H1 (cell line): Measurements from ENCODE around the gene UCP2. TPM values are rescaled to one million over a fixed set of nuclear protein-coding genes. Genes with fewer than 3 reads are reported as not detected.

ENCODE experiments used
- CHD2 ChIP-seq: IDR thresholded peaks from 2 replicates; pipeline ENCODE4 v1.6.1; 2012; ENCODE audit warnings: low read length, improper control_type of control experiment
- EZH2 ChIP-seq: fragments of 200-600 bp; sonication (generic); IDR thresholded peaks from 2 replicates; pipeline ENCODE4 v1.7.1; 2012; ENCODE audit warnings: low read depth, mild to moderate bottlenecking, moderate library complexity, low read length, inconsistent platforms; ENCODE audit not compliant: severe bottlenecking
- GABPA ChIP-seq: IDR thresholded peaks from 2 replicates; pipeline ENCODE4 v1.6.1; 2011; ENCODE audit warnings: mild to moderate bottlenecking, low read length, moderate library complexity, borderline replicate concordance; ENCODE audit not compliant: insufficient read depth
- HDAC2 ChIP-seq, 2 experiments: fragments of 300-600 bp in 1 of 2; sonication (generic) in 1 of 2; IDR thresholded peaks; 2 replicates each; pipeline ENCODE4 v1.6.1; 2011 to 2012; ENCODE audit warnings: low read depth in 2 of 2, low read length in 2 of 2, mild to moderate bottlenecking in 2 of 2, moderate library complexity in 2 of 2, borderline replicate concordance in 1 of 2, inconsistent platforms in 1 of 2
- MAFK ChIP-seq: IDR thresholded peaks from 2 replicates; pipeline ENCODE4 v1.6.1; 2012; ENCODE audit warnings: low read depth, mild to moderate bottlenecking, improper control_type of control experiment, low read length
- POLR2AphosphoS5 ChIP-seq: IDR thresholded peaks from 2 replicates; pipeline ENCODE4 v1.6.1; 2011; ENCODE audit warnings: low read depth, low read length
- SIRT6 ChIP-seq: IDR thresholded peaks from one replicate; pipeline ENCODE4 v1.7.1; 2012; ENCODE audit warnings: low read length, inconsistent platforms
- SUZ12 ChIP-seq: fragments of 200-600 bp; sonication (generic); IDR thresholded peaks from 2 replicates; pipeline ENCODE4 v1.6.1; 2012; ENCODE audit warnings: mild to moderate bottlenecking, inconsistent platforms, low read length, moderate library complexity, mixed read lengths
- TCF12 ChIP-seq: IDR thresholded peaks from 2 replicates; pipeline ENCODE4 v1.6.1; 2011; ENCODE audit warnings: low read depth, mild to moderate bottlenecking, low read length
- polyA plus RNA-seq, 7 experiments: library from polyadenylated mRNA; depleted of rRNA in 3 of 7; stranded (reverse) in 5 of 7; unstranded in 2 of 7; fragments of >200 nt in 5 of 7; fragments of 200-250 nt in 2 of 7; gene quantifications; 1 replicate in 5 of 7; 2 replicates in 1 of 7; 4 replicates in 1 of 7; pipeline versions ENCODE4 v1.2.1 to v1.2.3, GENCODE V29; 2011 to 2013; ENCODE audit warnings: missing spikeins in 2 of 7, mixed read lengths in 2 of 7
- total RNA-seq: library from RNA; stranded (reverse); fragmentation: NEBNext Ultra II Directional; extraction: Animal tissue kit (Norgen Biotek cat#: 25700); gene quantifications from 2 replicates; pipeline ENCODE4 v1.2.1, GENCODE V29; 2021
- TF ChIP-seq, protein P1 (sequence below): fragments of 300-600 bp; sonication (generic); IDR thresholded peaks from 2 replicates; pipeline ENCODE4 v1.7.1; 2012; ENCODE audit warnings: low read length, moderate library complexity, mild to moderate bottlenecking, inconsistent platforms; ENCODE audit not compliant: insufficient replicate concordance

Gene UCP2
- total and polyA plus RNA-seq, 2 of the 8 experiments (the other 6 are each of a cell fraction or from before 2014, with no cell fraction given): 46.2 to 55.2 TPM

DNA sequence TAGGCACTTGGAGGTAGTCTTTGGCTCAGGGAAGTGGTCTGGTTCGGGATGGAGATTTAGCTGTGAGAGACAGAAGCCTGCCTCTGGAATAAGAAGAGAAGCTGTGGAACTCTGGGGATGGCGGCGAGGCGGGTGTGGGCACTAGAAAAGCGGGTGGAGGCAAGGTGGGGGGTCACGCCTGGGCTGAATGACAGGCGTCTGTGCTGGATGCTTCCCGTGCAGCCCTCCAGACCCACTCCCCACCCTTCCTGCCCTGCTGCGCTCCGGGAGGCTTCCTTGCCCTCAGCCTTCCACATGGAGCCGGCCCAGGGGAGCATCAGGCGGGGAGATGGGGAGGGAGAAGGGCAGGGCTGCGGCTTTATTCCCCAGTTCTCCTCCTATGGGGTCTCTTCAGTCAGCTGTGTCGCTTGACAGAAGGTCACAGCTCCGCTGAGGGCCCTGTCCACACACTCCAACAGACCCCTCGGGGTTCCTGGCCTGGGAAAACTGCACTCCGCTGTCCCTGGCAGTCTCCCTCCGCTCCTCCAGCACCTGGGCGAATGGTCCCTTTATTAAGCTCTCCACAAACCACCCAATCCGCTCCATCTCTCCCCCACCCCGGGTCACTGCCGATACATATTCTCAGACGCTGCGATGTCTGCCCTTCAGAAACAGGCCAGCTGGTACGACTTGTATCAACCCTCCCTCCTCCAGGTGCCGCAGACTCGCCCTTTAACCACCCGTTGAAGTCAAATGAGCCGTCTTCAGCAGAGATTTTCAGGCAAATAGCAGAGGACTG is 25.6 kb downstream of the UCP2 start (continued):
- TF ChIP-seq, protein P1, sequence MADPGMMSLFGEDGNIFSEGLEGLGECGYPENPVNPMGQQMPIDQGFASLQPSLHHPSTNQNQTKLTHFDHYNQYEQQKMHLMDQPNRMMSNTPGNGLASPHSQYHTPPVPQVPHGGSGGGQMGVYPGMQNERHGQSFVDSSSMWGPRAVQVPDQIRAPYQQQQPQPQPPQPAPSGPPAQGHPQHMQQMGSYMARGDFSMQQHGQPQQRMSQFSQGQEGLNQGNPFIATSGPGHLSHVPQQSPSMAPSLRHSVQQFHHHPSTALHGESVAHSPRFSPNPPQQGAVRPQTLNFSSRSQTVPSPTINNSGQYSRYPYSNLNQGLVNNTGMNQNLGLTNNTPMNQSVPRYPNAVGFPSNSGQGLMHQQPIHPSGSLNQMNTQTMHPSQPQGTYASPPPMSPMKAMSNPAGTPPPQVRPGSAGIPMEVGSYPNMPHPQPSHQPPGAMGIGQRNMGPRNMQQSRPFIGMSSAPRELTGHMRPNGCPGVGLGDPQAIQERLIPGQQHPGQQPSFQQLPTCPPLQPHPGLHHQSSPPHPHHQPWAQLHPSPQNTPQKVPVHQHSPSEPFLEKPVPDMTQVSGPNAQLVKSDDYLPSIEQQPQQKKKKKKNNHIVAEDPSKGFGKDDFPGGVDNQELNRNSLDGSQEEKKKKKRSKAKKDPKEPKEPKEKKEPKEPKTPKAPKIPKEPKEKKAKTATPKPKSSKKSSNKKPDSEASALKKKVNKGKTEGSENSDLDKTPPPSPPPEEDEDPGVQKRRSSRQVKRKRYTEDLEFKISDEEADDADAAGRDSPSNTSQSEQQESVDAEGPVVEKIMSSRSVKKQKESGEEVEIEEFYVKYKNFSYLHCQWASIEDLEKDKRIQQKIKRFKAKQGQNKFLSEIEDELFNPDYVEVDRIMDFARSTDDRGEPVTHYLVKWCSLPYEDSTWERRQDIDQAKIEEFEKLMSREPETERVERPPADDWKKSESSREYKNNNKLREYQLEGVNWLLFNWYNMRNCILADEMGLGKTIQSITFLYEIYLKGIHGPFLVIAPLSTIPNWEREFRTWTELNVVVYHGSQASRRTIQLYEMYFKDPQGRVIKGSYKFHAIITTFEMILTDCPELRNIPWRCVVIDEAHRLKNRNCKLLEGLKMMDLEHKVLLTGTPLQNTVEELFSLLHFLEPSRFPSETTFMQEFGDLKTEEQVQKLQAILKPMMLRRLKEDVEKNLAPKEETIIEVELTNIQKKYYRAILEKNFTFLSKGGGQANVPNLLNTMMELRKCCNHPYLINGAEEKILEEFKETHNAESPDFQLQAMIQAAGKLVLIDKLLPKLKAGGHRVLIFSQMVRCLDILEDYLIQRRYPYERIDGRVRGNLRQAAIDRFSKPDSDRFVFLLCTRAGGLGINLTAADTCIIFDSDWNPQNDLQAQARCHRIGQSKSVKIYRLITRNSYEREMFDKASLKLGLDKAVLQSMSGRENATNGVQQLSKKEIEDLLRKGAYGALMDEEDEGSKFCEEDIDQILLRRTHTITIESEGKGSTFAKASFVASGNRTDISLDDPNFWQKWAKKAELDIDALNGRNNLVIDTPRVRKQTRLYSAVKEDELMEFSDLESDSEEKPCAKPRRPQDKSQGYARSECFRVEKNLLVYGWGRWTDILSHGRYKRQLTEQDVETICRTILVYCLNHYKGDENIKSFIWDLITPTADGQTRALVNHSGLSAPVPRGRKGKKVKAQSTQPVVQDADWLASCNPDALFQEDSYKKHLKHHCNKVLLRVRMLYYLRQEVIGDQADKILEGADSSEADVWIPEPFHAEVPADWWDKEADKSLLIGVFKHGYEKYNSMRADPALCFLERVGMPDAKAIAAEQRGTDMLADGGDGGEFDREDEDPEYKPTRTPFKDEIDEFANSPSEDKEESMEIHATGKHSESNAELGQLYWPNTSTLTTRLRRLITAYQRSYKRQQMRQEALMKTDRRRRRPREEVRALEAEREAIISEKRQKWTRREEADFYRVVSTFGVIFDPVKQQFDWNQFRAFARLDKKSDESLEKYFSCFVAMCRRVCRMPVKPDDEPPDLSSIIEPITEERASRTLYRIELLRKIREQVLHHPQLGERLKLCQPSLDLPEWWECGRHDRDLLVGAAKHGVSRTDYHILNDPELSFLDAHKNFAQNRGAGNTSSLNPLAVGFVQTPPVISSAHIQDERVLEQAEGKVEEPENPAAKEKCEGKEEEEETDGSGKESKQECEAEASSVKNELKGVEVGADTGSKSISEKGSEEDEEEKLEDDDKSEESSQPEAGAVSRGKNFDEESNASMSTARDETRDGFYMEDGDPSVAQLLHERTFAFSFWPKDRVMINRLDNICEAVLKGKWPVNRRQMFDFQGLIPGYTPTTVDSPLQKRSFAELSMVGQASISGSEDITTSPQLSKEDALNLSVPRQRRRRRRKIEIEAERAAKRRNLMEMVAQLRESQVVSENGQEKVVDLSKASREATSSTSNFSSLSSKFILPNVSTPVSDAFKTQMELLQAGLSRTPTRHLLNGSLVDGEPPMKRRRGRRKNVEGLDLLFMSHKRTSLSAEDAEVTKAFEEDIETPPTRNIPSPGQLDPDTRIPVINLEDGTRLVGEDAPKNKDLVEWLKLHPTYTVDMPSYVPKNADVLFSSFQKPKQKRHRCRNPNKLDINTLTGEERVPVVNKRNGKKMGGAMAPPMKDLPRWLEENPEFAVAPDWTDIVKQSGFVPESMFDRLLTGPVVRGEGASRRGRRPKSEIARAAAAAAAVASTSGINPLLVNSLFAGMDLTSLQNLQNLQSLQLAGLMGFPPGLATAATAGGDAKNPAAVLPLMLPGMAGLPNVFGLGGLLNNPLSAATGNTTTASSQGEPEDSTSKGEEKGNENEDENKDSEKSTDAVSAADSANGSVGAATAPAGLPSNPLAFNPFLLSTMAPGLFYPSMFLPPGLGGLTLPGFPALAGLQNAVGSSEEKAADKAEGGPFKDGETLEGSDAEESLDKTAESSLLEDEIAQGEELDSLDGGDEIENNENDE: no peak
- TF ChIP-seq MAFK (no peak), TCF12 (no peak), HDAC2 (IDR thresholded peaks at IDR 0.05; ENCODE audit: borderline replicate concordance in 1 of 2, low read depth in 2 of 2, low read length in 2 of 2) (no peak), CHD2 (no peak), EZH2 (no peak), SIRT6 (no peak), POLR2AphosphoS5 (no peak), SUZ12 (no peak), GABPA (no peak)
